ENCODE results near the gene TM4SF5.

GRCh38 chr17:4742133-4742532 is 29.6 kb upstream of the TM4SF5 start:
- TF ChIP-seq GATA3 (IDR thresholded peaks at IDR 0.05; ENCODE audit: low read depth, low read length) (no peak), GATA2 (IDR thresholded peaks at IDR 0.05; ENCODE audit: low read depth, low read length) (no peak)
